C4-2B (cell line): ENCODE results near the gene DHX32.

Experiments
- CTCF ChIP-seq: fragments of 450-650 bp; conservative IDR thresholded peaks from 2 replicates; pipeline ENCODE4 v1.5.1; 2017; ENCODE audit warnings: mild to moderate bottlenecking
- ZFX ChIP-seq: fragments of 450-650 bp; IDR thresholded peaks from 2 replicates; pipeline ENCODE4 v1.6.1; 2017

GRCh38 chr10:125822878-125823662 is 58.0 kb downstream of the DHX32 start, which contains the start of the genes BCCIP and UROS:
- peak; percentile 0; the same call in 1 of the 2 replicates for TF ChIP-seq CTCF
- TF ChIP-seq ZFX = peak; percentile 93
